Spinal cord (tissue), 10 donors: ENCODE results near the gene CSTB. TPM values are rescaled to one million over a fixed set of nuclear protein-coding genes. Genes with fewer than 3 reads are reported as not detected.
A peak's percentile ranks its signal among the peaks of the same experiment; 100 is the strongest.

Experiments
- DNase-seq, 6 donors: peaks; one replicate each; pipeline versions ENCODE4 v3.0.0 to v3.0.0-alpha.2; 2013 to 2015; ENCODE audit warnings: low spot score in 6 of 6, low read depth in 4 of 6
- H3K27ac ChIP-seq: one replicate; pipeline ENCODE4 v1.5.1; 2013; ENCODE audit warnings: low read depth, low read length, control low read depth
- H3K27me3 ChIP-seq: one replicate; pipeline ENCODE4 v1.6.1; 2013; ENCODE audit warnings: low read length; ENCODE audit not compliant: control insufficient read depth, insufficient read depth
- H3K36me3 ChIP-seq: one replicate; pipeline ENCODE4 v1.6.1; 2013; ENCODE audit warnings: low read length; ENCODE audit not compliant: control insufficient read depth, insufficient read depth
- H3K4me1 ChIP-seq: one replicate; pipeline ENCODE4 v1.6.1; 2013; ENCODE audit warnings: low read length; ENCODE audit not compliant: control insufficient read depth, insufficient read depth
- H3K4me3 ChIP-seq: one replicate; pipeline ENCODE4 v1.5.1; 2013; ENCODE audit warnings: low read depth, low read length, control low read depth
- H3K9me3 ChIP-seq: one replicate; pipeline ENCODE4 v1.6.1; 2013; ENCODE audit warnings: low read length; ENCODE audit not compliant: control insufficient read depth, insufficient read depth
- WGBS: methylation state at CpG from one replicate; pipeline ENCODE4 v1.1.5; 2013; ENCODE audit warnings: missing lambda C conversion rate; ENCODE audit not compliant: insufficient coverage; 5-methylcytosine and 5-hydroxymethylcytosine counted together
- polyA plus RNA-seq, 2 donors: library from polyadenylated mRNA; unstranded; fragments of 120-200 nt; gene quantifications; one replicate each; pipeline ENCODE4 v1.2.1, GENCODE V29; 2013; ENCODE audit not compliant: insufficient read length in 2 of 2
- total RNA-seq, 2 donors: library from RNA; depleted of rRNA in 1 of 2; stranded (reverse); fragments of 120-200 nt in 1 of 2; fragments of >200 nt in 1 of 2; gene quantifications; one replicate each; pipeline versions ENCODE4 v1.2.3 to v1.2.4, GENCODE V29; 2013 to 2014
- donor health status: healthy.

Gene CSTB
- total and polyA plus RNA-seq, 4 donors = 9.8 to 43.1 (median 29.4) TPM

DNA sequence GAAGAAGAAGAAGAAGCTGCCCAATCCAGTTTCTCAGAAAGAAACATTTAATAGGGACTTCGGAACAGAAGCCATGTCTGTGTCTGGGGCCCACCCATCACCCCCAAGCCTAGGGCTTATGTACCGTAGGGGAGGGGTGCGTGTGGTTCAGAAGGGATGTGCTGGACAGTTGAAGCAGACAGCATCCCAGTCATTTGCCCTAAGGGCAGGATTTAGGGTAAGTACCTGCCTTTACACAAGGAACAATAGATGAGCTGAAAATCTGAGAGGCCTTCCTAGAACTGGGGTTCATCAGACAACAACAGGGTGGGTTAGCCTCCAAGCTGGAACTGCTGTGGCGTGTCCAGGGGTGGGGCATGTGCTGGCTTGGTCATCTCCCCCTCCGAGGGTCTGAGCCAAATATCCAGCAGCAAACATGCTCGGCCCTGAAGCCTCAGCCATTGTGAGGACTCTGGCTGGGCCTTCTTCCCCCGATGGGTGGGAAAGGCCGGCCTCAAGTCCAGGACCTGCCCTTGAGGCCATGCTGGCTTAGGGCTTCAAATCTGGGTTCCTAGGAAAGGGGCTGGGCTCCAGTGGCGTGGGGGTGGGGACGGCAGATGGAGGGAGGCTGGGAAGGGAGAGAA lies 12.1 kb downstream of the CSTB start:
- no peaks in the 10 kb centered on the region for H3K9me3 ChIP-seq
- H3K4me1 ChIP-seq = peaks cover 20% of the 10 kb centered on the region
- H3K27me3 ChIP-seq = no peaks in the 10 kb centered on the region
- WGBS = 93% methylated on average over 7 of the region's 10 CpGs
- H3K4me3 ChIP-seq = no peak overlapping the region
- peaks cover 54% of the 10 kb centered on the region for H3K36me3 ChIP-seq
- no peak overlapping the region for H3K27ac ChIP-seq
- no peak for DNase-seq

DNA sequence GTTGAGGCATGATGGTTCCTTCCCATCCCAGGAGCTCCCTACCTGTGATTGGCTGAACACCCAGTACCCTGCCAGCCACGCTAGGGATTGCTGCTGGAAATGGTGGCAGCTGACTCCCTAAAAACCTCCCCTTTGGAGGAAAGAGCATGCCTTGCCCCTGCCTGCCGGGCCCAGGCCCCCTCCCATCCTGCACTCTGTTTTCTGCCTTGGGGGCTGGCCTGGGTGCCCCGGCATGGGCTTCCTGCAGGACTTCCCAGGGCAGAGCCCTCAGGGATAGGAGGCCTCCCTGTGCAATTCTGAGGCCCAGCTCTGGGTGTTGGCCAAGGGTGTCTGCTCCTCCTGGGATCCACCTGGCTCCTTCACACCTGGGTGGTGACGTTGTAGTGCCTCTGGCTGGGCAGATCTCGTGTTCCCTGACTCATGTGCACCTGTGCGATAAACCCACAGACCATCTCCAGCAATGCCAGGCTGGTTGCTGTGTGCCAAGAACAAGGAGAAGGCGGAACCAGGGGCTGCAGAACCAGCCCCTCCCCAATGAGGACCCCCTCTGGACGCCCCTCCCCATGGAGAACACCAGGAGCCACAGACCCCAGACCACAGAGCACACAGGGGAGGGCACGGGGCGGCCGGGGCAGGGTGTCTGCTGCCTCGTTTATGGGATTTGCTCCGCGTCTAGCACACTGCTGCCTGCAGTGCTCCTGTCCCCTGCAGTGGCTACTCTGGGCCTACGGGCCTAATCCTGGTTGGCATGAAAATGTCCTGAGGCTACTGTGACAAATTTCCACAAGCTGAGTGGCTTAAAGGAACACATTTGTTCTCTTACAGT lies 13.6 kb downstream of the CSTB start:
- H3K36me3 ChIP-seq = peaks cover 62% of the 10 kb centered on the region
- H3K27ac ChIP-seq = no peak overlapping the region
- WGBS = 94% methylated on average over 15 of the region's 15 CpGs
- peaks cover 21% of the 10 kb centered on the region for H3K4me1 ChIP-seq
- no peak overlapping the region for H3K4me3 ChIP-seq
- H3K27me3 ChIP-seq = no peaks in the 10 kb centered on the region
- DNase-seq = no peak
- H3K9me3 ChIP-seq = no peaks in the 10 kb centered on the region

DNA sequence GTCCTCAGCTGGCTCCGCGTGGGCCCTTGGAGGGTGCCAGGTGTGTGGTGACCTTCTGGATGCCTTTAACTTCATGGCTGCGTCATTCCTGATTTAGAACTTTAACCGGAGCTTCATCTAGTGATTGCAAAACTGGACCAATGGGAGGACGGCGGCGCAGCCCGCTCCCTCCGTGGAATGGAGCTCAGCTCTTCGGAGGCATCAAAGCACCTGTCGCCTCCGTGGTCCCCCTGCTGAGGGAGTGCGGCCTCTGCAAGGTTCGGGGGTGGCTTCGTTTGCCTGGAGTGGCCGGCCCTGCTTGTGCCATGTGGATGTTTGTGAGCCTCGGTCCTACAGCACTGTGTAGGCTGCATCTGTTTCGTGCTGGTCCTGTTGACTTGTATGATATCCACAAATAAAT lies 14.2 kb downstream of the CSTB start:
- H3K27me3 ChIP-seq = no peaks in the 10 kb centered on the region
- 96% methylated on average over 17 of the region's 18 CpGs for WGBS
- H3K27ac ChIP-seq = no peak overlapping the region
- H3K9me3 ChIP-seq = no peaks in the 10 kb centered on the region
- no peak for DNase-seq
- peaks cover 27% of the 10 kb centered on the region for H3K4me1 ChIP-seq
- no peak overlapping the region for H3K4me3 ChIP-seq
- peaks cover 65% of the 10 kb centered on the region for H3K36me3 ChIP-seq

DNA sequence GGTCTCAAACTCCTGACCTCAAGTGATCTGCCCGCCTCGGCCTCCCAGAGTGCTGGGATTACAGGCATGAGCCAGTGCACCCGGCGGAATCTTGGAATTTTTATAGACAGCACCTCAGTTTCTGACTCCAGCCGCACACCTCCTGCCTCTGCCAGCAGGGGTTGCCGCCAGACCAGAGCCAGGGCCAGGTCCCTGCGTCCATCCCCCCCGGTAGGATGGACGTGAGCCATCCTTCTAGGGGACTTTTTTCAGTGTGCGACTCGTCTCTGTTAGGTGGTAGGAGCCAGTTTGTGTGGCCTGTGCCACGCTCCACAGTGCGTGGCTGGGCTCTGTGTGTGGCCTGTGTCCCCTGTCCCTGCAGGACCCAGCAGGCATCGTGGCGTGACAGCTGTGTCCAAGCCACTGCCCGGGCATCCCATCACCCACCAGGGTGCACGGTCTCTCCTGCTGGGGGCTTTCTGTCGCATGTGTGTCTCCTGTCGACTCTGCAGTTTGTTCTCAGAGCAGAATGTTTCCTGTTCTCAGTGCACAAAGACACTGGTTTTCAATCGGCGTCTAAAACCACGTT lies 15.6 kb downstream of the CSTB start:
- Histone ChIP-seq H3K4me3 (no peak overlapping the region), H3K27me3 (no peaks in the 10 kb centered on the region), H3K27ac (no peak overlapping the region), H3K36me3 (peaks cover 79% of the 10 kb centered on the region), H3K4me1 (peaks cover 31% of the 10 kb centered on the region), H3K9me3 (no peaks in the 10 kb centered on the region)
- WGBS = 82% methylated on average over 20 of the region's 22 CpGs
- DNase-seq = no peak

DNA sequence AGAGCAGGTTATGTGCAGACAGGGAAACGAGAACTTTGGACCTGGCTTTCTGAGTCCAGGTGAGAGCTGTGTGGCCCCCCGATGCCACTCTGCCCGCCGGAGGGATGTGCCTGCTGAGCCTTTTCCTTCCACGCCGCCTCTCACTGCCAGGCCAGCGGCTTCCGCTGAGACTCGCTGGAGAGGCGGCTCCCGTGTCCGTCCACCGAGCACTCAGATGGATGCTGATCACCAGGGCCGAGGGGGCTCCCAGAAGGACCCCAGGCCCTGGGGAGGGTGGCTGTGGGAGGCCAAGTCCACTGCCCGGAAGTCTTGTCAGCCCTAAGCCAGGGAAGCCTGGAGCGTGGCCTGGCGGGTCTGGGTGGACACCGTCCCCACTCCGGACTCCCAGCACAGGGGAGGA lies 16.5 kb downstream of the CSTB start:
- 94% methylated on average over 19 of the region's 19 CpGs for WGBS
- Histone ChIP-seq H3K9me3 (no peaks in the 10 kb centered on the region), H3K27ac (no peak overlapping the region), H3K36me3 (peaks cover 86% of the 10 kb centered on the region), H3K4me1 (peaks cover 28% of the 10 kb centered on the region), H3K4me3 (no peak overlapping the region), H3K27me3 (no peaks in the 10 kb centered on the region)
- DNase-seq = no peak

DNA sequence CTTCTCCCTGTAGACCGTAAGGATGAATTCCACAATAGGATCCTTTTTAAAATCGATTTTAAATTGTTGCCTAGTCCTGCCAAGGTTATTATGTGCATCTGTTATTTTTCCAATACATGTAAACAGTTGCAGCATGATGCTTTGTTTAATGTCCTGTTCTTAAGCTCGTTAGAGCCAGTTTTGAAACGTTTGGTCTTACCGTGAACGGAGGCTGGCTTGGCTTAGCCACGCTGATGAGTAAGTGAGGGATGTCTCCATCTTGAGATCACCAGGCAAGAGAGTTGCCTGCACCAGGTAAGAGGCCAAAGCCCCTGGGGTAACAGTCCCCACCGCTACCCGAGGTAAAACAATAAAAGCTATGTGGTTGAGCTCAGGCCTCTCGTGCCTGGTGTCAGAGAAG lies 17.3 kb downstream of the CSTB start:
- Histone ChIP-seq H3K27ac (no peak overlapping the region), H3K36me3 (peaks cover 88% of the 10 kb centered on the region)

DNA sequence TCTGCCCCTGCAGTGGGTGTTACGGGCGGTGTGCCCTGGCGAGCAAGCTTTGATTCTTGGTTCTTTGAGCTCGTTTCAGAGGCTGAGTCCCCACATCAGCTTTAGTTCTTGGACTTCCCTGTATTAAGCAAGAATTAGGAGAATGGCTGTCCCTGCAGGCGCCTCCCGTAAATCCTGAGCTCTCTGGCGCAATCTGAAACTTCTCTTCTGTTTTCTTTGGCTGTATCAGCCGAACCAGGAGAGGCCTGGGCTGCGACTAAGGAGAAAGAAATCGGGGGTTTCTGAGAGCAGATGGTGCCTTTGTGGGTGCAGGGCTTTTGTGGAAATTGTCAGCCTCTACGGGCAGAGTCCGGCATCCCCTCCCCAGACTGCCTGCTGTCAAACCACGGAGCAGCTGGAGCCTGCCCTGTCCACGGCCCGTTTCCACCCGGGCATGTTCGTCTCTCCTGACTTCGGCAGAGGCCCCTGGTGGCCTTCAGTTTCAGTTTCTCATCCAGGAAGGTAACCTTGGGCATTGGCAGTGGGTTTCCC lies 17.9 kb downstream of the CSTB start:
- DNase-seq = peak in 2 of 6 donors; percentile 44 to 74
- peaks cover 89% of the 10 kb centered on the region for H3K36me3 ChIP-seq
- no peaks in the 10 kb centered on the region for H3K27me3 ChIP-seq
- no peaks in the 10 kb centered on the region for H3K9me3 ChIP-seq
- no peak overlapping the region for H3K4me3 ChIP-seq
- H3K27ac ChIP-seq = peak overlapping the region; percentile 65
- H3K4me1 ChIP-seq = peaks cover 26% of the 10 kb centered on the region
- 33% methylated on average over 18 of the region's 18 CpGs for WGBS

More for the DNA sequence above, 17.3 kb downstream of the CSTB start:
- Histone ChIP-seq H3K27me3 (no peaks in the 10 kb centered on the region), H3K9me3 (no peaks in the 10 kb centered on the region), H3K4me3 (no peak overlapping the region), H3K4me1 (peaks cover 26% of the 10 kb centered on the region)
- 72% methylated on average over 8 of the region's 10 CpGs for WGBS
- DNase-seq = no peak

DNA sequence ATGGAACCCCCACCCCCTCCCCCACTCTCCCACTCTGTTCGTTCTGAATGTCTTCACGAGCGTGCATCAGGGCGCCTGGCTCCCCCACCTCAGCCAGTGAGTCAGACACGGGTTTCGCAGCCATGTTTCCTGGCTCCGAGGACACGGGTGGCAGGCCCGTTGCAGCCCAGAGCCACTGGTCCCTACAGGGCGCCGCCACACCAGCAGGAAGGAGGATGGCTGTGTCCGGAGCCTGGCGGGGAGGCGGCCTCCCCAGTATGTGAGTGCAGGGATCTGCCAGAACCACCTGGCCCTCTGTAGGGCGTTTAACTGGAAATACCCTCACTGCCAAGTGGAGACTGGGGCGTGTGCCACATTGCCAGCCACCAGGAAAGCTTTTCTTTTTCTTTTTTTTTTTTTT lies 18.5 kb downstream of the CSTB start:
- H3K36me3 ChIP-seq = peaks cover 90% of the 10 kb centered on the region
- H3K27ac ChIP-seq = peak overlapping the region; percentile 65
- no peaks in the 10 kb centered on the region for H3K27me3 ChIP-seq
- WGBS = 58% methylated on average over 12 of the region's 16 CpGs
- H3K4me1 ChIP-seq = peaks cover 26% of the 10 kb centered on the region
- DNase-seq = peak in 1 of 6 donors; percentile 10
- no peak overlapping the region for H3K4me3 ChIP-seq
- no peaks in the 10 kb centered on the region for H3K9me3 ChIP-seq

DNA sequence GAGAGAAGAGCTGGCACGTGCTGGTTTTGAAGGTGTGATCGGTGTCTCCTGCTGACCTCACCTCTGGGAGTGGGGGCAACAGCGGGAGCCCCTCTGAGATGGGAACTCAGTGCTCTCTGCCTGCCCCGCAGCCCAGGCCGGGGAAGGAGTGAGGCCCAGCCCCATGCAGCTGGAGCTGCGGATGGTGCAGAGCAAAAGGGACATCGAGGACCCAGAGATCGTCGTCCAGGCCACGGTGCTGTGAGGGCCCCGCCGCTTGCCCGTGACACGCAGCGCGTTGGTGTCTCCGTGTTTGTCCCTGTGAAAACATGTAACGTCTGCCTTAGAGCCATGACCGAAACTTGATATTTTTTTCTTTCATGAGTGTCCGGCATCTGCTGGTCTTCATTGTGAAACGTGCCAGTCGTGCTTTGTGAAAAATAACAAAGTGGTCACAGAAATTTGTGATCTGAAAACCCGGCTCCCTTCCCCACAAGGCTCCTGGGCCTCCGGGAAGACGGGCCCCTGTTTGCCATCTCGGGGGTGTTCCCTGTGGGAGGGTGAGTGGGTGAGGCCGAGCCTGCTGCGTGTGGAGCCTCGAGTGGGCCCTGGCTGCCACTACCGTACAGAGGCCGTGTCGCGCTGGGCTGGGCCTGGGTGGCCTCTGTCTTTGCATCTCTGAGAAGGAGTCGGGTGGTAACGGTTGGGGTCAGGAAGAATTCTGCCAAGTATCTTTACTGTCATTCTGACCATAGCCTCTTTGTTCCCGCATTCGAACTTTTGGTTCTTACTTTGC lies 20.1 kb downstream of the CSTB start:
- 83% methylated on average over 34 of the region's 37 CpGs for WGBS
- Histone ChIP-seq H3K36me3 (peaks cover 90% of the 10 kb centered on the region), H3K27ac (no peak overlapping the region), H3K27me3 (no peaks in the 10 kb centered on the region), H3K4me3 (no peak overlapping the region), H3K4me1 (peaks cover 26% of the 10 kb centered on the region), H3K9me3 (no peaks in the 10 kb centered on the region)
- DNase-seq = no peak
